Suprapubic skin (tissue), 4 donors: ENCODE results near the gene ATF6. TPM values are rescaled to one million over a fixed set of nuclear protein-coding genes. Genes with fewer than 3 reads are reported as not detected.

Experiments
- DNase-seq, 2 donors: peaks; one replicate each; pipeline ENCODE4 v3.0.0-alpha.2; 2019; ENCODE audit warnings: low spot score in 2 of 2
- H3K27ac ChIP-seq: fragments of 200-600 bp; sonication (generic); one replicate; pipeline ENCODE4 v1.5.1; 2019
- H3K27me3 ChIP-seq: fragments of 200-600 bp; sonication (generic); one replicate; pipeline ENCODE4 v1.5.1; 2019
- H3K36me3 ChIP-seq: fragments of 200-600 bp; sonication (generic); one replicate; pipeline ENCODE4 v1.5.1; 2019
- H3K4me1 ChIP-seq: fragments of 200-600 bp; sonication (generic); one replicate; pipeline ENCODE4 v1.5.1; 2019
- H3K4me3 ChIP-seq: fragments of 200-600 bp; sonication (generic); one replicate; pipeline ENCODE4 v1.5.1; 2019; ENCODE audit warnings: mild to moderate bottlenecking
- H3K9me3 ChIP-seq: fragments of 200-600 bp; sonication (generic); one replicate; pipeline ENCODE4 v1.5.1; 2019
- CTCF ChIP-seq, 2 donors: fragments of 200-600 bp in 1 of 2; fragments of 450-650 bp in 1 of 2; sonication (generic) in 1 of 2; IDR thresholded peaks; one replicate each; pipeline ENCODE4 v1.5.1; 2016 to 2019; ENCODE audit warnings: antibody characterized with exemption in 2 of 2, mild to moderate bottlenecking in 1 of 2, moderate library complexity in 1 of 2
- EP300 ChIP-seq: sonication (generic); formaldehyde crosslinking; IDR thresholded peaks from one replicate; pipeline ENCODE4 v1.6.1; 2017; ENCODE audit warnings: antibody characterized with exemption
- POLR2A ChIP-seq, 2 donors: fragments of 450-650 bp; IDR thresholded peaks; one replicate each; pipeline ENCODE4 v1.6.1; 2017; ENCODE audit warnings: antibody characterized with exemption in 2 of 2, mild to moderate bottlenecking in 2 of 2, moderate library complexity in 2 of 2
- POLR2AphosphoS5 ChIP-seq, 3 donors: sonication (generic); formaldehyde crosslinking; IDR thresholded peaks; one replicate each; pipeline ENCODE4 v1.6.1; 2017; ENCODE audit warnings: antibody characterized with exemption in 3 of 3
- WGBS: methylation state at CpG from one replicate; pipeline ENCODE4 v1.1.5; 2018; 5-methylcytosine and 5-hydroxymethylcytosine counted together
- total RNA-seq, 4 donors: library from RNA; depleted of rRNA; stranded (reverse); fragments of >200 nt; gene quantifications; one replicate each; pipeline ENCODE4 v1.1.0, GENCODE V29; 2016

Gene ATF6
- total RNA-seq, 4 donors from 2014 or later, result 28.0 to 32.4 (median 29.7) TPM

GRCh38 chr1:161956097-161956496 lies 190.0 kb downstream of the ATF6 start:
- Histone ChIP-seq H3K4me1 (peaks cover 36% of the 10 kb centered on the region), H3K9me3 (no peaks in the 10 kb centered on the region), H3K27ac (no peak overlapping the region), H3K4me3 (no peak overlapping the region), H3K36me3 (peaks cover 5% of the 10 kb centered on the region), H3K27me3 (no peaks in the 10 kb centered on the region)
- no peak for DNase-seq
- no peak for TF ChIP-seq EP300
- TF ChIP-seq POLR2A (IDR thresholded peaks at IDR 0.05), result no peak
- TF ChIP-seq POLR2AphosphoS5 (IDR thresholded peaks at IDR 0.05), result peak in 2 of 3 donors; percentile 17 to 28
- no peak for TF ChIP-seq CTCF (IDR thresholded peaks at IDR 0.05)
- WGBS, result 76% methylated on average over 4 of the region's 4 CpGs

DNA sequence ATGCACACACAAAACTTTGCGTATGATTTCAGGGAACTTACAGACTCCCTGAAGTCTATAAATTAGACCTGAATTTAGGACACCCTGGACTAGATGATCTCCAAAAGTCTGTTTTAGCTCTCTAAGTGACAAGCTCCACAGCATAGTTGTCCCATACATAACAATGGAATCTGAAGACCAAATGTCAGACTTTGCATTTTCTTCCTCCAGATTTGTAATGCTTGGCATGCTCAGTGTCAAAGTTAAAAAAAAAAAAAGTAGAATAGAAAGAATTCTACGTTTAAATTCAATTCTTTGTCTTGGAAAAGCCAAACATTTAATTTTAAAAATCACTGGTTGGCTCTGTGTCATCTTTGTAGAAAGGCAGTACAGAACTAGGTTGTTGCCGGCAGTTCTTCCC lies 190.8 kb downstream of the ATF6 start:
- no peak for DNase-seq
- no peak overlapping the region for H3K27ac ChIP-seq
- peaks cover 44% of the 10 kb centered on the region for H3K4me1 ChIP-seq
- TF ChIP-seq POLR2A (IDR thresholded peaks at IDR 0.05) (no peak), EP300 (no peak), POLR2AphosphoS5 (IDR thresholded peaks at IDR 0.05) (no peak), CTCF (IDR thresholded peaks at IDR 0.05) (no peak)
- H3K4me3 ChIP-seq, result no peak overlapping the region
- H3K9me3 ChIP-seq, result no peaks in the 10 kb centered on the region
- 87% methylated on average over 3 of the region's 3 CpGs for WGBS
- H3K36me3 ChIP-seq, result peaks cover 5% of the 10 kb centered on the region
- no peaks in the 10 kb centered on the region for H3K27me3 ChIP-seq

DNA sequence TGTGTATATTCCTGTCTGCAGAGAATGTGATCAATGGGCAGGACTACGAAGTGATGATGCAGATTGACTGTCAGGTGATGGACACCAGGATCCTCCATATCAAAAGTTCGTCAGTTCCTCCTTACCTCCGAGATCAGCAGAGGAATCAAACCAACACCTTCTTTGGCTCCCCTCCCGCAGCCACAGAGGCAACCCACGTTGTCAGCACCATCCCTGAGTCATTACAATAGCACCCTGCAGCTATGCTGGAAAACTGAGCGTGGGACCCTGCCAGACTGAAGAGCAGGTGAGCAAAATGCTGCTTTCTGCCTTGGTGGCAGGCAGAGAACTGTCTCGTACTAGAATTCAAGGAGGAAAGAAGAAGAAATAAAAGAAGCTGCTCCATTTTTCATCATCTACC lies 192.3 kb downstream of the ATF6 start:
- TF ChIP-seq EP300, result no peak
- no peak for TF ChIP-seq CTCF (IDR thresholded peaks at IDR 0.05)
- no peak for TF ChIP-seq POLR2AphosphoS5 (IDR thresholded peaks at IDR 0.05)
- no peak for TF ChIP-seq POLR2A (IDR thresholded peaks at IDR 0.05)

GRCh38 chr1:161962091-161962887 lies 196.2 kb downstream of the ATF6 start:
- DNase-seq, result no peak
- no peaks in the 10 kb centered on the region for H3K9me3 ChIP-seq
- peak overlapping the region; percentile 57 for H3K27ac ChIP-seq
- TF ChIP-seq POLR2AphosphoS5 (IDR thresholded peaks at IDR 0.05), result no peak
- TF ChIP-seq POLR2A (IDR thresholded peaks at IDR 0.05), result no peak
- no peak for TF ChIP-seq CTCF (IDR thresholded peaks at IDR 0.05)
- TF ChIP-seq EP300, result no peak
- 39% methylated on average over 8 of the region's 8 CpGs for WGBS
- no peaks in the 10 kb centered on the region for H3K27me3 ChIP-seq
- peaks cover 14% of the 10 kb centered on the region for H3K4me1 ChIP-seq
- H3K4me3 ChIP-seq, result peak overlapping the region; percentile 26
- H3K36me3 ChIP-seq, result peaks cover 8% of the 10 kb centered on the region

More for the DNA sequence above, 192.3 kb downstream of the ATF6 start:
- no peak for DNase-seq
- Histone ChIP-seq H3K27ac (no peak overlapping the region), H3K4me1 (peaks cover 37% of the 10 kb centered on the region), H3K27me3 (no peaks in the 10 kb centered on the region), H3K9me3 (no peaks in the 10 kb centered on the region), H3K36me3 (peaks cover 5% of the 10 kb centered on the region), H3K4me3 (no peak overlapping the region)
- 58% methylated on average over 7 of the region's 7 CpGs for WGBS

- Histone ChIP-seq H3K4me1 (peaks cover 20% of the 10 kb centered on the region), H3K36me3 (peaks cover 8% of the 10 kb centered on the region), H3K27ac (no peak overlapping the region), H3K27me3 (no peaks in the 10 kb centered on the region), H3K4me3 (no peak overlapping the region), H3K9me3 (no peaks in the 10 kb centered on the region)
- TF ChIP-seq POLR2AphosphoS5 (IDR thresholded peaks at IDR 0.05) (no peak), EP300 (no peak), CTCF (IDR thresholded peaks at IDR 0.05) (no peak), POLR2A (IDR thresholded peaks at IDR 0.05) (no peak)
- no peak for DNase-seq
- WGBS, result 79% methylated on average over 4 of the region's 4 CpGs
Measured at GRCh38 chr1:161966067-161966466, 199.9 kb downstream of the ATF6 start.
